Lower leg skin (tissue), 3 donors: ENCODE measurements around the gene BCL2L13.

ENCODE experiments used
- CTCF ChIP-seq, 3 donors: fragments of 450-650 bp; IDR thresholded peaks; one replicate each; pipeline ENCODE4 v1.5.1; 2016; ENCODE audit warnings: antibody characterized with exemption in 3 of 3, mild to moderate bottlenecking in 3 of 3, moderate library complexity in 2 of 3
- POLR2A ChIP-seq, 2 donors: fragments of 450-650 bp; IDR thresholded peaks; one replicate each; pipeline ENCODE4 v1.6.1; 2016 to 2017; ENCODE audit warnings: antibody characterized with exemption in 2 of 2, mild to moderate bottlenecking in 1 of 2, moderate library complexity in 1 of 2

DNA sequence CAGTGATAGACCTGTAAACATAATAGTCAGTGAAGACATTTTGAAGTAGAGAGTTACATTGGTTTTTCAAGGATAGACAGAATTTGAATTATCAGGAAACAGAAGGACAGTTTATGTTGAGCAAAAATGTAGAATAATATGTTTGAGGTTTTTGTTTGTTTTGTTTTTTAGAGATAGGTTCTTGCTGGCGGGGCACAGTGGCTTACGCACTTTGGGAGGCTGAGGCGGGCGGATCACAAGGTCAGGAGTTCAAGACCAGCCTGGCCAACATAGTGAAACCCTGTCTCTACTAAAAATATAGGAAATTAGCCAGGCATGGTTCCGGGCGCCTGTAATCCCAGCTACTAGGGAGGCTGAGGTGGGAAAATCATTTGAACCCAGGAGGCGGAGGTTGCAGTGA is 35.6 kb downstream of the BCL2L13 start:
- TF ChIP-seq CTCF (IDR thresholded peaks at IDR 0.05) (no peak), POLR2A (IDR thresholded peaks at IDR 0.05) (no peak)
